ENCODE measurements around the gene ESR2.

Gene ESR2

DNA sequence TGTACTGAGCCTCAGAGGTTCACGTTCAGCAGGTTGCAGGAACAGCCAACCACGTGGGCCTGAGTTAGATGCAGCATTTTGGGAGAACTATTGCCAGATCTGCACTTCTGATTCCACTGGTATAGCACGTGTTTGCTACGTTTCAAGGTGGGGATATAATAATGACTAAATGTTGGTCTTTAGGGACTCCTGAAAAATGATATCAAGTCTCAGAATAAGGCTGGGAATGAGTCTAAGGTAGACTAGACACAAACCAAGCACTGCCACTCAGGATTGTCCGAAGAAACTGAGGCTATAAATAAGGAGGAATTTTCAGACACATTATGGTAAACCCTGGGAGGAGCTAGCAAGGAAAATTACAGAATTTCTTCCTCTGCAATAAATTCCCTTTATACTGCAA lies 98.1 kb downstream of the ESR2 start:
- DNase-seq (ENCODE audit: low read depth) = no peak
- TF ChIP-seq CTCF (conservative IDR thresholded peaks at IDR 0.05; ENCODE audit: control insufficient read depth, insufficient read depth, low read depth, low read length) = no peak
- no peak overlapping the region for H3K4me3 ChIP-seq (ENCODE audit: control insufficient read depth, low read depth, low read length)

- no peak for TF ChIP-seq CTCF (conservative IDR thresholded peaks at IDR 0.05; ENCODE audit: control insufficient read depth, insufficient read depth, low read depth, low read length)
- H3K4me3 ChIP-seq (ENCODE audit: control insufficient read depth, low read depth, low read length) = no peak overlapping the region
- DNase-seq (ENCODE audit: low read depth) = no peak
Measured at GRCh38 chr14:64195199-64195598, 99.0 kb downstream of the ESR2 start.

GRCh38 chr14:64194404-64194803 lies 99.8 kb downstream of the ESR2 start:
- DNase-seq (ENCODE audit: low read depth) = no peak
- no peak overlapping the region for H3K4me3 ChIP-seq (ENCODE audit: control insufficient read depth, low read depth, low read length)
- TF ChIP-seq CTCF (conservative IDR thresholded peaks at IDR 0.05; ENCODE audit: control insufficient read depth, insufficient read depth, low read depth, low read length) = no peak

DNA sequence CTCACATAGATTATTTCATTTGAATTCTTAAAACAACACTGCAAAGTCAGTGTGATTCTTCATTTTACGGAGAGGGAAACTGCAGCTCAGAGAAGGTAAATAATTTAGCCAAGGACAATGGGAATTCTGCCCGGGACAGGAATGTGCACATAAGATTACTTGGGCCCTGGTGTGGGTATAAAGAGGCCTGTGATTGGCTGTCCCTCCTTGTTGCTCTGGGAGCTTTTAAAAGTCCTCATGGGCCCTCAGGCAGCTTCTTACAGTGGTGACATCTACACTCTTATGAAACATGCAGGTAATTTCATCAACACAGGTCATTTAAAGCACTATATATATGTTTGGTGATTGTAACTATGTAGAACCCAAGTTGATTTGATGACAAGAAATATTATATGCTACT lies 100.3 kb downstream of the ESR2 start:
- TF ChIP-seq CTCF (conservative IDR thresholded peaks at IDR 0.05; ENCODE audit: control insufficient read depth, insufficient read depth, low read depth, low read length) = no peak
- H3K4me3 ChIP-seq (ENCODE audit: control insufficient read depth, low read depth, low read length) = no peak overlapping the region

GRCh38 chr14:64191756-64192155 lies 102.4 kb downstream of the ESR2 start:
- peak; percentile 92 for DNase-seq (ENCODE audit: low read depth)
- no peak for TF ChIP-seq CTCF (conservative IDR thresholded peaks at IDR 0.05; ENCODE audit: control insufficient read depth, insufficient read depth, low read depth, low read length)
- H3K4me3 ChIP-seq (ENCODE audit: control insufficient read depth, low read depth, low read length) = no peak overlapping the region

More for the DNA sequence above, 100.3 kb downstream of the ESR2 start:
- no peak for DNase-seq (ENCODE audit: low read depth)

- TF ChIP-seq CTCF (conservative IDR thresholded peaks at IDR 0.05; ENCODE audit: control insufficient read depth, insufficient read depth, low read depth, low read length) = no peak
- peak; percentile 7 for DNase-seq (ENCODE audit: low read depth)
- no peak overlapping the region for H3K4me3 ChIP-seq (ENCODE audit: control insufficient read depth, low read depth, low read length)
Measured at GRCh38 chr14:64190974-64191502, 103.1 kb downstream of the ESR2 start.

GRCh38 chr14:64187331-64187730 lies 106.8 kb downstream of the ESR2 start:
- no peak overlapping the region for H3K4me3 ChIP-seq (ENCODE audit: control insufficient read depth, low read depth, low read length)
- TF ChIP-seq CTCF (conservative IDR thresholded peaks at IDR 0.05; ENCODE audit: control insufficient read depth, insufficient read depth, low read depth, low read length) = no peak
- DNase-seq (ENCODE audit: low read depth) = peak; percentile 10

All from fibroblast of mammary gland (primary cell).